ENCODE results near the gene TRERF1. TPM values are rescaled to one million over a fixed set of nuclear protein-coding genes. Genes with fewer than 3 reads are reported as not detected.

The TRERF1 gene
- total and polyA plus RNA-seq, 2 of the 8 experiments (the other 6 are each of a cell fraction or from before 2014, with no cell fraction given): 10.8 to 21.5 TPM

- no peak for TF ChIP-seq TEAD4 (IDR thresholded peaks at IDR 0.05; ENCODE audit: low read depth, low read length)
- no peak for TF ChIP-seq POLR2A (IDR thresholded peaks at IDR 0.05; ENCODE audit: control extremely low read depth in 1 of 2, low read depth in 2 of 2, low read length in 2 of 2)
- TF ChIP-seq JUN (IDR thresholded peaks at IDR 0.05; ENCODE audit: low read depth, low read length): no peak
Observed at GRCh38 chr6:42411406-42411805, 40.3 kb downstream of the TRERF1 start (continued).

Measured in H1 (cell line).